PFSK-1 (cell line): ENCODE measurements around the gene ARHGAP28.
A peak's percentile ranks its signal among the peaks of the same experiment; 100 is the strongest.

Experiments used
- FOXP2 ChIP-seq: optimal IDR thresholded peaks from 2 replicates; pipeline ENCODE3; 2011; ENCODE audit warnings: borderline replicate concordance, control low read depth, inconsistent platforms; ENCODE audit not compliant: insufficient read depth; ENCODE audit errors: extremely low read length, extremely low read depth
- POLR2AphosphoS5 ChIP-seq: IDR thresholded peaks from 2 replicates; pipeline ENCODE4 v1.6.1; 2012; ENCODE audit warnings: low read depth, mild to moderate bottlenecking, control low read depth, low read length, moderate library complexity
- REST ChIP-seq, 2 experiments: IDR thresholded peaks; 2 replicates each; pipeline versions ENCODE4 v1.6.1 to v1.8.0; 2011 to 2012; ENCODE audit warnings: low read depth in 2 of 2, low read length in 2 of 2, control low read depth in 1 of 2, inconsistent platforms in 1 of 2, mild to moderate bottlenecking in 1 of 2, moderate library complexity in 1 of 2; ENCODE audit not compliant: insufficient read depth in 1 of 2
- SIN3A ChIP-seq: IDR thresholded peaks from 2 replicates; pipeline ENCODE4 v1.6.1; 2012; ENCODE audit warnings: mild to moderate bottlenecking, low read length, moderate library complexity, borderline replicate concordance; ENCODE audit not compliant: insufficient read depth
- TAF1 ChIP-seq: IDR thresholded peaks from 2 replicates; pipeline ENCODE4 v1.6.1; 2012; ENCODE audit warnings: low read length, control low read depth, borderline replicate concordance; ENCODE audit not compliant: insufficient read depth

ARHGAP28 gene

GRCh38 chr18:6745504-6746031 lies 16.1 kb downstream of the ARHGAP28 start:
- TF ChIP-seq TAF1, result no peak
- no peak for TF ChIP-seq FOXP2
- TF ChIP-seq SIN3A, result no peak
- no peak for TF ChIP-seq REST (IDR thresholded peaks at IDR 0.05; ENCODE audit: insufficient read depth in 1 of 2, low read depth in 2 of 2, low read length in 2 of 2)
- no peak for TF ChIP-seq POLR2AphosphoS5

- TF ChIP-seq POLR2AphosphoS5, result no peak
- no peak for TF ChIP-seq TAF1
- no peak for TF ChIP-seq FOXP2
- TF ChIP-seq SIN3A, result no peak
- no peak for TF ChIP-seq REST (IDR thresholded peaks at IDR 0.05; ENCODE audit: insufficient read depth in 1 of 2, low read depth in 2 of 2, low read length in 2 of 2)
Observed at GRCh38 chr18:6746386-6746960, 17.0 kb downstream of the ARHGAP28 start.

GRCh38 chr18:6747646-6748045 lies 18.1 kb downstream of the ARHGAP28 start:
- no peak for TF ChIP-seq TAF1
- peak; percentile 38; the same call in 1 of the 2 replicates for TF ChIP-seq SIN3A

GRCh38 chr18:6748241-6748640 lies 18.7 kb downstream of the ARHGAP28 start:
- TF ChIP-seq REST (IDR thresholded peaks at IDR 0.05; ENCODE audit: insufficient read depth in 1 of 2, low read depth in 2 of 2, low read length in 2 of 2) (no peak), SIN3A (no peak), FOXP2 (no peak), POLR2AphosphoS5 (no peak), TAF1 (no peak)

- no peak for TF ChIP-seq POLR2AphosphoS5
- no peak for TF ChIP-seq SIN3A
- no peak for TF ChIP-seq FOXP2
- TF ChIP-seq TAF1, result no peak
- no peak for TF ChIP-seq REST (IDR thresholded peaks at IDR 0.05; ENCODE audit: insufficient read depth in 1 of 2, low read depth in 2 of 2, low read length in 2 of 2)
Observed at GRCh38 chr18:6750411-6750810, 20.9 kb downstream of the ARHGAP28 start.
